Fibroblast of gingiva (primary cell): ENCODE measurements around the gene TENM4.
"Not testable (repeated sequence)": the region's sequence is repeated elsewhere in the genome, so short reads cannot be mapped to it uniquely, and the experiment has no call there.

Experiments used
- DNase-seq: peaks from one replicate; pipeline ENCODE4 v3.0.0-alpha.2; 2011; ENCODE audit warnings: low read depth

Gene TENM4

DNA sequence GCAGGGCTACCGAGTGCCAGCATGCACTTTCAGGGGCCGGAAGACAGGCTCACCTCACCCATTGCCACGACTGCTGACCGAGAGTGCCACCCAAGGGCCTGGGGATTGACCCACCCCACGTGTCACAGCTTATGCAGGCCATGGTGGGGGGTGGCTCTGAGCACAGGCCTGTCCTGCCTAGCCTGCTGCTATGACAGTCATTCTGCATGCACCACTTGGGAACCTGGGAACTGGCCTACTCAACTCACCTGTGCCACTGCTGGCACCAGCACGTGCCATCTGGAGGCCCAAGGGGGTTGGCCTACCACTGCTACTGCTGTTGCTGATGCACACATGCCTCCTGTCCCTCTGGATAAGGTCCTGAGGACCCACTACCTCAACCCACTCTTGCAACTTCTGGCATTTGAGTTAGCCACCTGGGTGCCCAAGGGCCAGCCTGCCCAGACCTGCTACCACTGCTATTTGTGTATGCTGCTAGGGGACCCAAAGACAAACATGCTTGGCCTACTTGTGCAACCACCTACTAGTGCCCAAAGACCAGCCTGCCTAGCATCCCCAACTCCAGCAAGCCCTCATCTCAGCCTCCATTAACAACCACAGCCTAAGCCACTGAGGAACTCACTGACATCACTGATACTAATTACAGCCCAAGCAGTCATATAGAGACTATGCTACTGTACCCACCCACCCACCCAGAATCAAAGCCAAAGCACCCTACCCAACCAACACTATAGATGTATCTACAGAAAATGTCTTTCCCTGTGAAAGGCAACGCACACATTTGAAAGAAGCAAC is 807.1 kb downstream of the TENM4 start:
- DNase-seq = no peak

DNA sequence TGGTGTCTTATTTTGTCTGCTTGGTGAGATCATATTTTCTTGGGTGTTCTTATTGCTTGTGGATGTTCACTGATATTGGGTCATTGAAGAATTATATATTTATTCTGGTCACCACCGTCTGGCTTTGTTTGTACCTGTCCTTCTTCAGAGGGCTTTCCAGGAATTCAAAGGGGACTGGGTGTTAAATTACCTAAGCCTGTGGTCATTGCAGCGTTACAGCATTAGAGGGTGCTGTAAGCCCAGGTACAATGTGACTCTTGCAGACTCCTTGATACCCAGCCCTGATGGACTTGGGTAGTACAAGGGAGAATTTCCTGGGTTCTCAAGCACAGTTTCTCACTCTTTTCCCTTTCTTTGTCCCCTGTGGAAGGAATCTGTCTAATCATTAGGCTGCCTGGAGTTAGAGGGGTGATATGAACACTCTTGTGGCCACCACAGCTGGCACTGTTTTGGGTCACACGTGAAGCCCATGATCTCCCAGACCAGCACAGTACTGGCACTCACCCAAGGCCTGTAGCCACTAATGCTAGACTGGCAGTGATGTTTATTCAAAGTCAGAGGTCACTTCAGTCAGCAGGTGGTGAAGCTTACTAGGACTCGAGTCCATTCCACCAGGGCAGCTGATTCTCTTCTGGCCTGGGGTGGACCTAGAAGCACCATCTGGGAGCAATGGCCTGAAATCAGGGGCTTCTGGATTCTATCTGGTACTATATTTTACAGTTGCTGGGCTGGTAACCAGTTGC is 810.1 kb downstream of the TENM4 start:
- DNase-seq = no peak

DNA sequence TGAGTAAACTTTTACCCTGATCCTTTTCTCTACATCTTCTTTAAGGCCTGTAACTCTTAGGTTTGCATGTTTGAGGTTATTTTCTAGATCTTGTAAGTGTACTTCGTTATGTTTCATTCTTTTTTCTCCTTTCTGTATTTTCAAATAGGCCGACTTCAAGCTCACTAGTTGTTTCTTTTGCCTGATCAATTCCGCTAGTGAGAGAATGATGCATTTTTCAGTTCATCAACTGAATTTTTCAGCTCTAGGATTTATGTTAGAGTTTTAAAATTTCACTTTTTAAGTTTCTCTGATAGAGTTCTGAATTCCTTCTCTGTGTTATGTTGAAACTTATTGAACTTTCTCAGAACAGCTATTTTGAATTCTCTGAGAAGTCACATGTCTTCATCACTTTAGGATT is 810.7 kb downstream of the TENM4 start:
- no peak for DNase-seq

DNA sequence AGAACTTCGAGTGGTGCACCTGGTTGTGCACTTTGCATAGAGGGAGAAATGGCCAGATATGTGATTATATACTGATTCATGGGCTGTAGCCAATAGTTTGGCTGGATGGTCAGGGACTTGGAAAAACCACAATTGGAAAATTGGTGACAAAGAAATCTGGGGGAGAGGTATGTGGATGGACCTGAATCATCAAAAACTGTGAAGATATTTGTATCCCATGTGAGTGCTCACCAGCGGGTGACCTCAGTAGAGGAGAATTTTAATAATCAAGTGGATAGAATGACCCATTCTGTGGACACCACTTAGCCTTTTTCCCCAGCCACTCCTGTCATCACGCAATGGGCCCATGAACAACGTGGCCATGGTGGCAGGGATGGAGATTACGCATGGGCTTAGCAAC is 818.2 kb downstream of the TENM4 start:
- no peak for DNase-seq

- no peak for DNase-seq
Measured at GRCh38 chr11:78620159-78620558, 820.7 kb downstream of the TENM4 start.

- no peak for DNase-seq
Measured at GRCh38 chr11:78615724-78616123, 825.1 kb downstream of the TENM4 start.

DNA sequence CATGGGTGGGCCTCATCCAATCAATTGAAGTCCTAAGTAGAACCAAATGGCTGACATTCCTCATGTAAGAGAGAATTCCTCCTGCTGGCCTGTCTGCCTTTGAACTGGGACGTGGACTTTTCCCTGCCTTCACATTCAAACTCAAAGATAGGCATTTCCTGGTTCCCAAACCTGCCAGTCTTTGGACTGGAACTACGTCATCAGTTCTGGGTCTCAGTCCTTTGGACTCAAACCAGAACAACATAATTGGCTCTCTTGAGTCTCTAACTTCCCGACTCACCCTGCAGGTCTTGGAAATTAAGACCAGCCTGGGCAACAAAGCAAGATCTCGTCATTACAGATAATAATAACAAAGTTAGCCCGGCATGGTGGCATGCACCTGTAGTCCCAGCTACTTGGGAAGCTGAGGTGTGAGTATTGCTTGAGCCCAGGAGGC is 827.4 kb downstream of the TENM4 start:
- DNase-seq = no peak

- no peak for DNase-seq
Measured at GRCh38 chr11:78612721-78613377, 828.0 kb downstream of the TENM4 start.

GRCh38 chr11:78609321-78609720 is 831.5 kb downstream of the TENM4 start:
- DNase-seq = not testable (repeated sequence)

DNA sequence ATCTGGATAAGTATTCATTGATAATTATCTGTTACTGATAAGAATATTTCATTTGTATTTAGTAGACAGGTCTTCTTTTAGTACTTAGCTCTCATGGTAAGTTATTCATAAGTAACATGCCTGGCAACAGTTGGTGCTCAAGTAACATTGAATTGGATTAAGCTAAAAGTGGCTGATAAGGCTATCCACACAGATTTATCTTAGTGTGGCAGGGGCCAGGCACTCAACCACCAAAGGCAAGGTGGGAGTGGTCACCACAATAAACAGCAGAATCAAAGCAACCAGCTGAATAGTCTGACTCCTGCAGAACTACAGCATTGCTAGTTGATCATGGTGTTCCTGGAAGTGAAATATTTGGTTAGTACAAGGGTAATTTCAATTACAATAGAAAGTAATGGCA is 833.1 kb downstream of the TENM4 start:
- no peak for DNase-seq

GRCh38 chr11:78606667-78607066 is 834.2 kb downstream of the TENM4 start:
- DNase-seq = no peak

GRCh38 chr11:78605296-78605695 is 835.5 kb downstream of the TENM4 start:
- DNase-seq = no peak

- no peak for DNase-seq
Measured at GRCh38 chr11:78603792-78604191, 837.0 kb downstream of the TENM4 start.
